A549 (cell line): ENCODE data around the gene RALBP1.

Experiments
- POLR2A ChIP-seq: IDR thresholded peaks from 2 replicates; pipeline ENCODE4 v1.6.1; 2012; ENCODE audit warnings: mild to moderate bottlenecking, low read length
- RAD21 ChIP-seq, 2 experiments: fragments of >200 bp in 1 of 2; sonication (Bioruptor Twin) in 1 of 2; formaldehyde crosslinking in 1 of 2; IDR thresholded peaks in 1 of 2; conservative IDR thresholded peaks in 1 of 2; 2 replicates in 1 of 2; 3 replicates in 1 of 2; pipeline ENCODE4 v1.6.1; 2012 to 2018; ENCODE audit warnings: inconsistent platforms in 1 of 2
- TF ChIP-seq, protein P1 (sequence below): fragments of >200 bp; sonication (Bioruptor Twin); formaldehyde crosslinking; IDR thresholded peaks from 3 replicates; pipeline ENCODE4 v1.5.1; 2016

DNA sequence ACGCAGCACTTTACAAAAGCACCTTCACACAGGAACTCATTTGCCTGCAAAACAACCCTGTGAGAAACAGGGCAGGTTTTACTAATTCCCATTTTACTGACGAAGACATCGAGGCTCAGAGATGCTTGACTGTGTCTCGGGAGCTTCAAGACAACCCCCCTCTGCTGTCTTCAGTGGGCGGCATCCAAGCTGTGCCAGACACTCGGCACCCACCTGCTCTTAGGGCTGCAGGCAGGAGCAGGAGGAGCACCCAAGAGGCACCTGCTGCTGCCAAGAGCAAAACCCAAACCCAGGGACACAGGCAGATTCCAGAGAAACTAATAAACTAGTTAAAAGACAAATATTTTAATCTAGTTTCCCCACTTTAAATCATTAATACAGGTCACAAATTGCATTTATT, 71.2 kb downstream of the RALBP1 start:
- TF ChIP-seq, protein P1, sequence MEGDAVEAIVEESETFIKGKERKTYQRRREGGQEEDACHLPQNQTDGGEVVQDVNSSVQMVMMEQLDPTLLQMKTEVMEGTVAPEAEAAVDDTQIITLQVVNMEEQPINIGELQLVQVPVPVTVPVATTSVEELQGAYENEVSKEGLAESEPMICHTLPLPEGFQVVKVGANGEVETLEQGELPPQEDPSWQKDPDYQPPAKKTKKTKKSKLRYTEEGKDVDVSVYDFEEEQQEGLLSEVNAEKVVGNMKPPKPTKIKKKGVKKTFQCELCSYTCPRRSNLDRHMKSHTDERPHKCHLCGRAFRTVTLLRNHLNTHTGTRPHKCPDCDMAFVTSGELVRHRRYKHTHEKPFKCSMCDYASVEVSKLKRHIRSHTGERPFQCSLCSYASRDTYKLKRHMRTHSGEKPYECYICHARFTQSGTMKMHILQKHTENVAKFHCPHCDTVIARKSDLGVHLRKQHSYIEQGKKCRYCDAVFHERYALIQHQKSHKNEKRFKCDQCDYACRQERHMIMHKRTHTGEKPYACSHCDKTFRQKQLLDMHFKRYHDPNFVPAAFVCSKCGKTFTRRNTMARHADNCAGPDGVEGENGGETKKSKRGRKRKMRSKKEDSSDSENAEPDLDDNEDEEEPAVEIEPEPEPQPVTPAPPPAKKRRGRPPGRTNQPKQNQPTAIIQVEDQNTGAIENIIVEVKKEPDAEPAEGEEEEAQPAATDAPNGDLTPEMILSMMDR: no peak
- no peak for TF ChIP-seq POLR2A
- TF ChIP-seq RAD21 (conservative IDR thresholded peaks at IDR 0.05 in 1 of 2, IDR thresholded peaks at IDR 0.05 in 1 of 2): no peak
